Measurements from ENCODE around the gene RAMP2. TPM values are rescaled to one million over a fixed set of nuclear protein-coding genes. Genes with fewer than 3 reads are reported as not detected.

The RAMP2 gene
- total and polyA plus RNA-seq, 2 of the 13 experiments (the other 11 are each of a cell fraction or from before 2014, with no cell fraction given) = 1.4 to 5.2 TPM

DNA sequence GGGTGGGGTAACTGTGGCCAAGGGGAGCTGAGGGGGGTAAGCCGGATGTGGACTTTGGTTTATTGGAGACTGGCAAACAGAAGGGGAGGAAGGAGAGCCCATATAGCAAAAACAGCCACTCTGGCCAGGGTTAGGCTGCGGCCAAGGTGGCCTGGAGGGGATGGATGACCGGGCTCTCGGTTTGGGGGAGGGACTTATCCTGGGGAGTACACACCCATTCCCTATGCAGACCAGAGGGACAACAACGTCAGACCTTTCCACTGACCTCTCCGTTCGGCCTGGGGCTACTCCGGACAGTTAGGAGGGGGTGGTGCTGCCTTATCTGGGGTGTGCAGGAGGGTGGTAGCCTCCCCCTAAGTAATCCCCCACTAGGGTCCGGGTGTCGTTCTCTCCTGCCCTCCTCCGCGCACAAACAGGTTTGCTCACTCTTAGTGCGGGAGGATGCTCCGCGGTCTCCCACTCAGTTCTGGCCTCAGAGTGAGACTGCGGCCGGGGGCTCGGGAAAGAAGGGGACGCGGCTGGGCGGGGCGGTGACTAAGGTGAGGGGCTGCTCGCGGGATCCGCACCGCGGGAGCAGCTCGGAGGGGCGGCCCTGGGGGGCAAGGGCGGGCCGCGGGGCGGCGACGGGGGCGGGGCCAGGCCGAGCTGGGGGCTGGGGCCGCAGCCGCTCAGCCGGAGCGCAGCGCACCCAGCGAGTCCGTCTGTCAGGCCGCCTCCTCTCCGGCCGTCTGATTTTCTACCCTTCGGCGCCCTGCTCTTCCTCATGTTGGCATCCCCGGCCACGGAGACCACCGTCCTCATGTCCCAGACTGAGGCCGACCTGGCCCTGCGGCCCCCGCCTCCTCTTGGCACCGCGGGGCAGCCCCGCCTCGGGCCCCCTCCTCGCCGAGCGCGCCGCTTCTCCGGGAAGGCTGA lies 19.2 kb downstream of the RAMP2 start, which contains the start of gene WNK4 (continued):
- TF ChIP-seq, protein P1, sequence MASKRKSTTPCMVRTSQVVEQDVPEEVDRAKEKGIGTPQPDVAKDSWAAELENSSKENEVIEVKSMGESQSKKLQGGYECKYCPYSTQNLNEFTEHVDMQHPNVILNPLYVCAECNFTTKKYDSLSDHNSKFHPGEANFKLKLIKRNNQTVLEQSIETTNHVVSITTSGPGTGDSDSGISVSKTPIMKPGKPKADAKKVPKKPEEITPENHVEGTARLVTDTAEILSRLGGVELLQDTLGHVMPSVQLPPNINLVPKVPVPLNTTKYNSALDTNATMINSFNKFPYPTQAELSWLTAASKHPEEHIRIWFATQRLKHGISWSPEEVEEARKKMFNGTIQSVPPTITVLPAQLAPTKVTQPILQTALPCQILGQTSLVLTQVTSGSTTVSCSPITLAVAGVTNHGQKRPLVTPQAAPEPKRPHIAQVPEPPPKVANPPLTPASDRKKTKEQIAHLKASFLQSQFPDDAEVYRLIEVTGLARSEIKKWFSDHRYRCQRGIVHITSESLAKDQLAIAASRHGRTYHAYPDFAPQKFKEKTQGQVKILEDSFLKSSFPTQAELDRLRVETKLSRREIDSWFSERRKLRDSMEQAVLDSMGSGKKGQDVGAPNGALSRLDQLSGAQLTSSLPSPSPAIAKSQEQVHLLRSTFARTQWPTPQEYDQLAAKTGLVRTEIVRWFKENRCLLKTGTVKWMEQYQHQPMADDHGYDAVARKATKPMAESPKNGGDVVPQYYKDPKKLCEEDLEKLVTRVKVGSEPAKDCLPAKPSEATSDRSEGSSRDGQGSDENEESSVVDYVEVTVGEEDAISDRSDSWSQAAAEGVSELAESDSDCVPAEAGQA (IDR thresholded peaks at IDR 0.05; ENCODE audit: low read depth) = no peak
- TF ChIP-seq, protein P1 (CRISPR knock-in tag; IDR thresholded peaks at IDR 0.05; ENCODE audit: borderline replicate concordance) = 0 out of 2 replicates have a peak, but pooled peaks have one; percentile 38
- TF ChIP-seq TBL1XR1 (IDR thresholded peaks at IDR 0.05; ENCODE audit: borderline replicate concordance, low read length, partially characterized antibody) = no peak
- no peak for TF ChIP-seq XBP1 (CRISPR knock-in tag; IDR thresholded peaks at IDR 0.05)
- TF ChIP-seq, protein P2, sequence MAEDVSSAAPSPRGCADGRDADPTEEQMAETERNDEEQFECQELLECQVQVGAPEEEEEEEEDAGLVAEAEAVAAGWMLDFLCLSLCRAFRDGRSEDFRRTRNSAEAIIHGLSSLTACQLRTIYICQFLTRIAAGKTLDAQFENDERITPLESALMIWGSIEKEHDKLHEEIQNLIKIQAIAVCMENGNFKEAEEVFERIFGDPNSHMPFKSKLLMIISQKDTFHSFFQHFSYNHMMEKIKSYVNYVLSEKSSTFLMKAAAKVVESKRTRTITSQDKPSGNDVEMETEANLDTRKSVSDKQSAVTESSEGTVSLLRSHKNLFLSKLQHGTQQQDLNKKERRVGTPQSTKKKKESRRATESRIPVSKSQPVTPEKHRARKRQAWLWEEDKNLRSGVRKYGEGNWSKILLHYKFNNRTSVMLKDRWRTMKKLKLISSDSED (CRISPR knock-in tag; IDR thresholded peaks at IDR 0.05) = no peak; the same call in 1 of the 2 replicates
- TF ChIP-seq, protein P3, sequence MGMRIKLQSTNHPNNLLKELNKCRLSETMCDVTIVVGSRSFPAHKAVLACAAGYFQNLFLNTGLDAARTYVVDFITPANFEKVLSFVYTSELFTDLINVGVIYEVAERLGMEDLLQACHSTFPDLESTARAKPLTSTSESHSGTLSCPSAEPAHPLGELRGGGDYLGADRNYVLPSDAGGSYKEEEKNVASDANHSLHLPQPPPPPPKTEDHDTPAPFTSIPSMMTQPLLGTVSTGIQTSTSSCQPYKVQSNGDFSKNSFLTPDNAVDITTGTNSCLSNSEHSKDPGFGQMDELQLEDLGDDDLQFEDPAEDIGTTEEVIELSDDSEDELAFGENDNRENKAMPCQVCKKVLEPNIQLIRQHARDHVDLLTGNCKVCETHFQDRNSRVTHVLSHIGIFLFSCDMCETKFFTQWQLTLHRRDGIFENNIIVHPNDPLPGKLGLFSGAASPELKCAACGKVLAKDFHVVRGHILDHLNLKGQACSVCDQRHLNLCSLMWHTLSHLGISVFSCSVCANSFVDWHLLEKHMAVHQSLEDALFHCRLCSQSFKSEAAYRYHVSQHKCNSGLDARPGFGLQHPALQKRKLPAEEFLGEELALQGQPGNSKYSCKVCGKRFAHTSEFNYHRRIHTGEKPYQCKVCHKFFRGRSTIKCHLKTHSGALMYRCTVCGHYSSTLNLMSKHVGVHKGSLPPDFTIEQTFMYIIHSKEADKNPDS (CRISPR knock-in tag; IDR thresholded peaks at IDR 0.05) = no peak; the same call in 1 of the 2 replicates
- peak; percentile 95 for TF ChIP-seq ZFP36L1 (CRISPR knock-in tag; IDR thresholded peaks at IDR 0.05)
- TF ChIP-seq, protein P4, sequence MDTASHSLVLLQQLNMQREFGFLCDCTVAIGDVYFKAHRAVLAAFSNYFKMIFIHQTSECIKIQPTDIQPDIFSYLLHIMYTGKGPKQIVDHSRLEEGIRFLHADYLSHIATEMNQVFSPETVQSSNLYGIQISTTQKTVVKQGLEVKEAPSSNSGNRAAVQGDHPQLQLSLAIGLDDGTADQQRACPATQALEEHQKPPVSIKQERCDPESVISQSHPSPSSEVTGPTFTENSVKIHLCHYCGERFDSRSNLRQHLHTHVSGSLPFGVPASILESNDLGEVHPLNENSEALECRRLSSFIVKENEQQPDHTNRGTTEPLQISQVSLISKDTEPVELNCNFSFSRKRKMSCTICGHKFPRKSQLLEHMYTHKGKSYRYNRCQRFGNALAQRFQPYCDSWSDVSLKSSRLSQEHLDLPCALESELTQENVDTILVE (CRISPR knock-in tag; IDR thresholded peaks at IDR 0.05) = peak; percentile 89
- 0 out of 2 replicates have a peak, but pooled peaks have one; percentile 3 for TF ChIP-seq SALL2 (CRISPR knock-in tag; IDR thresholded peaks at IDR 0.05)
- TF ChIP-seq RXRB (CRISPR knock-in tag; IDR thresholded peaks at IDR 0.05; ENCODE audit: borderline replicate concordance) = peak; percentile 95
- TF ChIP-seq ZNF546 (CRISPR knock-in tag; conservative IDR thresholded peaks at IDR 0.05) = no peak
- TF ChIP-seq ZNF619 (CRISPR knock-in tag; IDR thresholded peaks at IDR 0.05) = peak; percentile 33; the same call in 1 of the 2 replicates
- TF ChIP-seq, protein P5, sequence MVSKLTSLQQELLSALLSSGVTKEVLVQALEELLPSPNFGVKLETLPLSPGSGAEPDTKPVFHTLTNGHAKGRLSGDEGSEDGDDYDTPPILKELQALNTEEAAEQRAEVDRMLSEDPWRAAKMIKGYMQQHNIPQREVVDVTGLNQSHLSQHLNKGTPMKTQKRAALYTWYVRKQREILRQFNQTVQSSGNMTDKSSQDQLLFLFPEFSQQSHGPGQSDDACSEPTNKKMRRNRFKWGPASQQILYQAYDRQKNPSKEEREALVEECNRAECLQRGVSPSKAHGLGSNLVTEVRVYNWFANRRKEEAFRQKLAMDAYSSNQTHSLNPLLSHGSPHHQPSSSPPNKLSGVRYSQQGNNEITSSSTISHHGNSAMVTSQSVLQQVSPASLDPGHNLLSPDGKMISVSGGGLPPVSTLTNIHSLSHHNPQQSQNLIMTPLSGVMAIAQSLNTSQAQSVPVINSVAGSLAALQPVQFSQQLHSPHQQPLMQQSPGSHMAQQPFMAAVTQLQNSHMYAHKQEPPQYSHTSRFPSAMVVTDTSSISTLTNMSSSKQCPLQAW (CRISPR knock-in tag; IDR thresholded peaks at IDR 0.05) = peak; percentile 86
- TF ChIP-seq MXI1 (IDR thresholded peaks at IDR 0.05; ENCODE audit: borderline replicate concordance, low read depth, low read length) = peak; percentile 61; the same call in 2 of the 3 replicates
